Fibroblast of villous mesenchyme (primary cell): Measurements from ENCODE around the gene SCN10A. TPM values are rescaled to one million over a fixed set of nuclear protein-coding genes. Genes with fewer than 3 reads are reported as not detected.

ENCODE experiments used
- DNase-seq: peaks from one replicate; pipeline ENCODE4 v3.0.0-alpha.2; 2010; ENCODE audit warnings: low read depth
- H3K4me3 ChIP-seq: 2 replicates; pipeline ENCODE4 v1.5.1; 2011; ENCODE audit warnings: low read depth, mild to moderate bottlenecking, low read length
- CTCF ChIP-seq: IDR thresholded peaks from 2 replicates; pipeline ENCODE4 v1.5.1; 2012; ENCODE audit warnings: low read depth, mild to moderate bottlenecking, low read length; ENCODE audit not compliant: insufficient read depth
- total RNA-seq: library from RNA; depleted of rRNA; stranded (reverse); fragments of >200 nt; gene quantifications from 2 replicates; pipeline ENCODE4 v1.2.3, GENCODE V29; 2012

Gene SCN10A
- not detected in 2 replicates for total RNA-seq

GRCh38 chr3:38816026-38816425, at the start of gene SCN10A:
TSS of gene SCN10A (minus strand) at chr3:38816217. CDS start at chr3:38794010, 22,207 bp downstream.
- DNase-seq, result no peak
- no peak for TF ChIP-seq CTCF
- H3K4me3 ChIP-seq, result no peak within 1 kb of the TSS

DNA sequence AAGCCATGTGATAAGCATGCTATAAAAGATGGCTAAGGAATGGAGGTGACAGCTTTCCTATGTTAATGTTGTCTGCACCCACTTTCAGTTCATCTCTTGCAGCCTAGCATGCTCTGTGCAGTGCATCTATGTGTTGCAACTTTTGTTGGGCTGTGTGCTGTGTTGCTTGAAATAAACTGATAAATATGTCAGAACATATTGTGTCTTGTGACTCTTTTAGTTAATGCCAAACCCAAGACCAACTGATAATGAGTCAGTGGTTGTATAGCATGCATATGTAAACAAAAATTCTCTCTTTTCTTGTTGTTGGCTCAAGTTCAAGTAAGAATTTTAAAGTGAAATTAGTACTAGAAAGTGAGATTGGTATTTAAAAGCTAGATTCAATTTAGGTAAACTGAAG, 37.0 kb upstream of the SCN10A start:
- no peak overlapping the region for H3K4me3 ChIP-seq
- peak; percentile 45 for DNase-seq
- TF ChIP-seq CTCF, result no peak

- TF ChIP-seq CTCF, result peak; percentile 70
- DNase-seq, result peak; percentile 71
- H3K4me3 ChIP-seq, result no peak overlapping the region
Observed at GRCh38 chr3:38843898-38844297, 27.9 kb upstream of the SCN10A start.

DNA sequence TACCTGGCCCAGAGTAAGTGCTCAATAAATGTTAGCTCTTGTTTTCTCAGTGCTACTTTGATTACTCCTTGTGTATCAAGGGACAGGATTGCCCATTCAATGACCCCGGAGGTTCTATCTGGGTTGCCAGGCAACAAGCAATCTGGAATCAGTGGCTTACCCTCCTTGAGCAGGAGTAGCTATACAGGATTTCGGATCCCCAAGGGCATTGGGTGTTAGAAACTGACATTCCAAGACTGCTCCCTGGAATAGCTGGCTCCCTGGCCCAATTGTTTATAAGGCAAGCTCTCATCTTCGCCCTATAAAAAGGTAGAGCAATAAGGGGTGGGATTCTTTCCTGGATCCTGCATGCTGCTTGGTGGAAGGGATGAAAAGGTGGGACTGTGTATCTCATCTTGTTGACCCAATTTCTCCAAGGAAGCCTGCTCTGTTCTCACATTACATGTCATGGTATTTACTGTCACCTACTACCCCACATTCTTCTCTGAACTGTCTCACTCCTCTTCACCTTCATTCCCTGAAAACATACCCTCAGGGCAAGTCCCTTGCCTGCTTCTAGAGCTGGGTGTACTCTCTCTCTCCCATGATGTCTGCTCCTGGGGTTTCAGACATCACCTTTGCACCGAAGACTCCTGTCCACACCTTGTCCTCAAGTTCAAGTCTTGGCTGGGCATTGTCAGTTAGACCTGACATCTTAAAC, 26.4 kb upstream of the SCN10A start:
- no peak for TF ChIP-seq CTCF
- DNase-seq, result no peak
- no peak overlapping the region for H3K4me3 ChIP-seq

DNA sequence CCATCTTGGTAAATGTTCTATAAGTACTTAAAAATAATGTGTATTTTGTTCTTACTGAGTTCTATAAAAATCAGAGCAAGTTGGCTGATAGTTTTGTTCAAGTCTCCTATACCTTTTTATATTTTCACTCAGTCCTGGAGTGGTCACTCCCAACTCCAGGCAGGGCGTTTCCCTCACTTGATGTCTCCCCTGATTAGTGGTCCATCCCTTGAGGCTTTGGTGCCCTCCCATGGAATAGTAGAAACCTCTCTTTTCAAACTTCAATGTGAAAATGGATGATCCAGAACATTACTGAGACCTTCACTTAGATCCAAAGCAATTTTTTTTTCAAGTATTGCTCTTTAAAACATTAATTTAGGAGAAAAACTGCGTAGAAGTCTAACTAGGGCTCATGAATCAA, 25.0 kb upstream of the SCN10A start:
- H3K4me3 ChIP-seq, result no peak overlapping the region
- DNase-seq, result no peak
- peak; percentile 30 for TF ChIP-seq CTCF

- no peak for TF ChIP-seq CTCF
- DNase-seq, result no peak
- no peak overlapping the region for H3K4me3 ChIP-seq
Observed at GRCh38 chr3:38837358-38837757, 21.3 kb upstream of the SCN10A start.

DNA sequence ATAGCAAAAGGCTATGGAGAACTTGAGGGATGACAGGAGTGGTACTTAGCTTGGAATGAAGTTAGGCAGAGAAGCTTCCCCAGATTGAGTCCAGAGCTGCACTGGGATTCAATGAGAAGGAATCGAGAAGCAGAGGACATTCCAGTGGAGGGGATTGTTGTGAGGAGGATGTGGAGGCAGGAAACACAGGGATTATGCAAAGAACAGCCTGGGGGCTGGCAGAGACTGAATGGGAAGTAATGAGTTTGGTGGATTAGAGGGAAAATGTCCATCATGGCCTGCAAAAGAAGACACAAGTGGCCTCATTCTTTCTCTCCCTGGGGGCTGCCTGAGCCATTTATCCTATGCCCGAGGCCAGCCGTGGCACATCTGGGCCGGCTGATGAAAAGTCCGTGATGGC, 20.5 kb upstream of the SCN10A start:
- no peak for TF ChIP-seq CTCF
- DNase-seq, result no peak
- H3K4me3 ChIP-seq, result no peak overlapping the region
